Osteoblast (primary cell): ENCODE results near the gene ETNK2. TPM values are rescaled to one million over a fixed set of nuclear protein-coding genes. Genes with fewer than 3 reads are reported as not detected.

Experiments used
- DNase-seq: peaks from one replicate; pipeline ENCODE4 v3.0.0; 2011; ENCODE audit warnings: low spot score, mixed read lengths; ENCODE audit not compliant: insufficient read length; ENCODE audit errors: missing footprints
- H2AFZ ChIP-seq: 2 replicates; pipeline ENCODE4 v1.6.0; 2011; ENCODE audit warnings: mild to moderate bottlenecking, low read length
- H3K27ac ChIP-seq: 2 replicates; pipeline ENCODE4 v1.5.1; 2011; ENCODE audit warnings: mild to moderate bottlenecking, low read depth, low read length, moderate library complexity
- H3K27me3 ChIP-seq: 2 replicates; pipeline ENCODE4 v1.6.0; 2012; ENCODE audit warnings: mild to moderate bottlenecking, control low read depth, inconsistent platforms, low read length, moderate library complexity; ENCODE audit not compliant: insufficient read depth
- H3K36me3 ChIP-seq: 2 replicates; pipeline ENCODE4 v1.5.1; 2011; ENCODE audit warnings: mild to moderate bottlenecking, low read length, control low read depth, moderate library complexity; ENCODE audit not compliant: insufficient read depth
- H3K4me1 ChIP-seq: 2 replicates; pipeline ENCODE4 v1.5.1; 2011; ENCODE audit warnings: mild to moderate bottlenecking, low read length, control low read depth, moderate library complexity; ENCODE audit not compliant: insufficient read depth
- H3K4me2 ChIP-seq: 2 replicates; pipeline ENCODE4 v1.6.0; 2011; ENCODE audit warnings: mild to moderate bottlenecking, low read length; ENCODE audit not compliant: insufficient read depth
- H3K4me3 ChIP-seq: fragments of 200-600 bp; sonication (generic); 3 replicates; pipeline ENCODE4 v1.5.1; 2012; ENCODE audit warnings: mild to moderate bottlenecking, low read length, inconsistent platforms; ENCODE audit not compliant: insufficient read depth
- H3K79me2 ChIP-seq: 2 replicates; pipeline ENCODE4 v1.6.0; 2012; ENCODE audit warnings: mild to moderate bottlenecking, low read length, control low read depth, inconsistent platforms; ENCODE audit not compliant: insufficient read depth
- H3K9me3 ChIP-seq: 2 replicates; pipeline ENCODE4 v1.5.1; 2011; ENCODE audit warnings: low read depth, low read length, control low read depth
- H4K20me1 ChIP-seq: 2 replicates; pipeline ENCODE4 v1.6.0; 2012; ENCODE audit warnings: mild to moderate bottlenecking, low read length, control low read depth; ENCODE audit not compliant: insufficient read depth
- total RNA-seq: library from RNA; depleted of rRNA; stranded (reverse); fragments of >200 nt; gene quantifications from 2 replicates; pipeline ENCODE4 v1.2.3, GENCODE V29; 2012
- TF ChIP-seq, protein P1 (sequence below): IDR thresholded peaks from 2 replicates; pipeline ENCODE4 v1.5.1; 2011; ENCODE audit warnings: mild to moderate bottlenecking, low read depth, low read length, moderate library complexity; ENCODE audit errors: extremely low read depth

The ETNK2 gene
- total RNA-seq, 1 donor = 0.72 TPM

DNA sequence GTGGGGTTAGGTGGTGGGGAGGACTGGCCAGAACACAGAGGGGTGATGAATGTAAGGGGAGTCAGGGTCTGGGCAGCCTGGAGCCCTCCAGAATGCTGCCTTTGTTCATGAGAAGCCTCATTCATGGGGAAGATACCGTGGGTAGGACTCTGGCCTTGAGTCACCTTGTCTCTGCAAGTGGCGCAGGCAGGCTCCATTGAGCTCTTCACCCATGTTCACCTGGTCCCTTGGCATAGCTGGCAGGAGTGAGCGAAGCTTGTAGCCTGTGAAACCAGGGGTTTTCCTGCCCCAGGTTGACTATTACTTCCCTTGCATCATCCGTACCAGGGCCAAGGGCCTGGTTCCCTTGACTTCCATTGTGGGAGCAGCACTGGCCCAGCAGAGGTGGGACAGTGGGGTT lies 53.2 kb downstream of the ETNK2 start:
- Histone ChIP-seq H3K27me3 (no peaks in the 10 kb centered on the region), H3K36me3 (no peaks in the 10 kb centered on the region), H3K79me2 (peaks cover 10% of the 10 kb centered on the region), H2AFZ (no peak overlapping the region), H3K4me3 (no peak overlapping the region), H3K9me3 (no peaks in the 10 kb centered on the region), H3K4me2 (no peak overlapping the region), H3K27ac (no peak overlapping the region), H3K4me1 (peaks cover 14% of the 10 kb centered on the region), H4K20me1 (peaks cover 8% of the 10 kb centered on the region)
- DNase-seq = peak; percentile 52
- TF ChIP-seq, protein P1, sequence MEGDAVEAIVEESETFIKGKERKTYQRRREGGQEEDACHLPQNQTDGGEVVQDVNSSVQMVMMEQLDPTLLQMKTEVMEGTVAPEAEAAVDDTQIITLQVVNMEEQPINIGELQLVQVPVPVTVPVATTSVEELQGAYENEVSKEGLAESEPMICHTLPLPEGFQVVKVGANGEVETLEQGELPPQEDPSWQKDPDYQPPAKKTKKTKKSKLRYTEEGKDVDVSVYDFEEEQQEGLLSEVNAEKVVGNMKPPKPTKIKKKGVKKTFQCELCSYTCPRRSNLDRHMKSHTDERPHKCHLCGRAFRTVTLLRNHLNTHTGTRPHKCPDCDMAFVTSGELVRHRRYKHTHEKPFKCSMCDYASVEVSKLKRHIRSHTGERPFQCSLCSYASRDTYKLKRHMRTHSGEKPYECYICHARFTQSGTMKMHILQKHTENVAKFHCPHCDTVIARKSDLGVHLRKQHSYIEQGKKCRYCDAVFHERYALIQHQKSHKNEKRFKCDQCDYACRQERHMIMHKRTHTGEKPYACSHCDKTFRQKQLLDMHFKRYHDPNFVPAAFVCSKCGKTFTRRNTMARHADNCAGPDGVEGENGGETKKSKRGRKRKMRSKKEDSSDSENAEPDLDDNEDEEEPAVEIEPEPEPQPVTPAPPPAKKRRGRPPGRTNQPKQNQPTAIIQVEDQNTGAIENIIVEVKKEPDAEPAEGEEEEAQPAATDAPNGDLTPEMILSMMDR = no peak

DNA sequence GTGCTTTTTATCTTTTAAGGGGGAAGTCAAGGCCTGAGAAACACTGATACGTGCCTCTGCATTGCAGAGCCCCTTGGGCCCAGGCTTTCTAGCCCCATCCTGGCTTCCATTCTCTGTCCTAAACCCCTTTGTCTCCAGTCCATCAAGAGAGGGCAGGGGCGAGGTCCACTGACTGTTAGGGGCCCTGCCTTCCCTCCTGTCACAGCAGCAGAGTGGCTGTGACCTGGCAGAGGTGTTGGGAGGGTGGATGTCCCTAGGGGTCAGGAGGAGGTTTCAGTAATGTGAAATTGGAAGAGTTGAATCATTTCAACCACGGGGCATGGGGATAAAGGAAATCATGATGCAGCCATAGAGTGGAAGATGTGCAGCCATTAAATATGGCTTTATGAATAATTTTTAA lies 54.9 kb downstream of the ETNK2 start:
- Histone ChIP-seq H3K4me1 (no peaks in the 10 kb centered on the region), H3K4me2 (no peak overlapping the region), H3K79me2 (peaks cover 13% of the 10 kb centered on the region), H3K36me3 (no peaks in the 10 kb centered on the region), H3K27me3 (no peaks in the 10 kb centered on the region), H4K20me1 (peaks cover 8% of the 10 kb centered on the region), H3K4me3 (no peak overlapping the region), H3K9me3 (no peaks in the 10 kb centered on the region), H2AFZ (no peak overlapping the region), H3K27ac (no peak overlapping the region)
- DNase-seq = peak; percentile 25
- TF ChIP-seq, protein P1 = no peak

DNA sequence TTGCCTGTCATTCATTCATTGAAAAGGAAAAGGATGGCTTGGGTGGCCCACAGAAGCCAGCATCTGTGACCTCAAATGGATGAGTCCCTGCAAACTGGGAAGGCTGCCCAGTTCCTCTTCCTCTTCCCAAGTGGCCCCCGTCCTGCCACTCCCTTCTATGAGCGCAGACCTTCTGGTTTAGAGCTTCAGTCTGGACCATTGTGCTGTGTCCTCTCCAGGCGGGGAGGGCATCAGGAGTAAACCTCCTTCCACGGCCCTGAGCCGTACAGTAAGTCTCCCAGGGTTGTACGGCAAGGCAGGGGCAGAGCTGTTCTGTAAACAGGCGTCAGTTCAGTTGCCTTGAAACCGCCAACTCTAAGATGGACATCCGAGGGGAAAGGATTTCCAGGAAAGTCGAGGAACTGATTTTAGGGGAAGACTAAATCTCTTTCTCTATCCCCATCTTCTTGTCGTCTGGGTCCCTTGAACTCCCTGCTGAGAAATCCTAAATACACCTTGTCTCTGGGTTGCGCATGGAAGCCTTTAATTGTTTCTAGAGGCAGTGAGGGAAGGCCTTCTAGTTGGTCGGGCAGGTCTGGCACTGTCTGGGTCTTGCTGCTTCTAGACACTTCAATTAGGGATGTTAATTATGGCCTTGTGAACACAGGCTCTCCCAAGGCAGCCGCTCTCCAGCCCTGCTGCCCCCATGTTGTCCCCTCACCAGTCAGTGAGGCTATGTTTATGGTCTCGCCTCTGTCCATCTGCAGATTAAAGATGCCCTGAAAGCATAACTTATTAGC lies 56.8 kb downstream of the ETNK2 start:
- H3K4me2 ChIP-seq = no peak overlapping the region
- TF ChIP-seq, protein P1 = no peak
- H2AFZ ChIP-seq = no peak overlapping the region
- no peaks in the 10 kb centered on the region for H3K27me3 ChIP-seq
- peaks cover 16% of the 10 kb centered on the region for H3K79me2 ChIP-seq
- DNase-seq = no peak
- H4K20me1 ChIP-seq = peaks cover 6% of the 10 kb centered on the region
- no peaks in the 10 kb centered on the region for H3K36me3 ChIP-seq
- H3K27ac ChIP-seq = no peak overlapping the region
- no peaks in the 10 kb centered on the region for H3K9me3 ChIP-seq
- no peaks in the 10 kb centered on the region for H3K4me1 ChIP-seq
- H3K4me3 ChIP-seq = no peak overlapping the region

DNA sequence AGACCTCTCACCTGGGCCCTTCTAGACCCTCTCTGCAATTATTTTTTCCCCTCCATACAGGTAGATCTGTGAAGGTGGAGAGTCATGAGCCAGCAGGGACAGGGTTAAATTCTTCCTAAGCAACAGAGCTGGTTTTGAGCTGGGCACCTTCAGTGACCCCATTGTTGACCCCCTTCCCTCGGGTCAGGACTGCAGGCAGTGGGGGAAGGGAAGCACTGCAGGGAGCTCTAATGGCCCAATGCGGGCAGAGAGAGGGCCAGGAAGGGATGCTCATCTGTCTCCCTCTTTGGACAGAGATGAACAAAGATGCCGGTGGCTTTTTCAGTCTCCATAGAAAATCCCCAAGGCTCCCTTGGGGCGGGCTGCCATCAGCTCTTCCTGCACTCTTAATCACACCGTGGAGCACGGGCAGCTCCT lies 57.5 kb downstream of the ETNK2 start:
- Histone ChIP-seq H3K4me2 (no peak overlapping the region), H3K9me3 (no peaks in the 10 kb centered on the region), H3K36me3 (no peaks in the 10 kb centered on the region), H3K27me3 (no peaks in the 10 kb centered on the region), H3K27ac (no peak overlapping the region), H3K4me1 (peaks cover under 1% of the 10 kb centered on the region), H3K4me3 (no peak overlapping the region), H3K79me2 (peaks cover 20% of the 10 kb centered on the region), H2AFZ (no peak overlapping the region), H4K20me1 (peaks cover 6% of the 10 kb centered on the region)
- DNase-seq = peak; percentile 14
- TF ChIP-seq, protein P1 = no peak
